ENCODE measurements around the gene GFOD2. TPM values are rescaled to one million over a fixed set of nuclear protein-coding genes. Genes with fewer than 3 reads are reported as not detected.

The GFOD2 gene
- polyA plus RNA-seq, 2 donors, result 36.8 to 49.6 TPM

DNA sequence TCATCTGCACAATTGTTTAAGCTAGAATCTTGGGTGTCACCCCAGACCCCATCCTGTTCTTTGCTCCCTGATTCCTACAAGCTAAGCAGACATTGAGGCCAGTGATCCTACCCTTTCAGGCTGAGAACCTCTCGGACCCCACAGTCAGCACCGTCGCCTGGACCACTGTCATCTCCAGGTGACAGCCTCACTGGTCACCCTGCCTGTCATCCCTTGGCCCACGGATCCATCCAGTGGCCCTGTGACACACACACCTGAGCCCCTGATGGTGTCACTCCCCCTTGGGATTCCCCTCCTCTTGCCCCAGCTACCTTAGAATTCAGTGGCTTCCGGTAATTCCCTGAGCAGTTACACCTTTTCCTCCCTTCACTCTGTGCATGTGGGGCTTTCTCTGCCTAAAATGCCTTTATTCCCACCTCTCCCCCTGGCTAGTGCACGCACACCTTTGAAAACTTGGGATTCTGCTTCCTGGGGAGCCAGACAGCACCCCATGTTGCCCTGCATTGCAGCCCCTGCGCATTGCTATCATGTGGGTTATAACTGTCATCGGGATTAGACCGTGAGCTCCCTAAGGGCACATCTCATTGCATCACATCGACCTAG, 49.5 kb downstream of the GFOD2 start:
- Histone ChIP-seq H3K36me3 (ENCODE audit: control insufficient read depth in 2 of 2, insufficient read depth in 2 of 2, low read length in 1 of 2) (no peaks in the 10 kb centered on the region), H3K9me3 (ENCODE audit: control insufficient read depth in 2 of 2, insufficient read depth in 1 of 2, low read depth in 1 of 2, low read length in 1 of 2) (no peaks in the 10 kb centered on the region), H3K27ac (ENCODE audit: low read depth in 2 of 2, low read length in 1 of 2) (no peak overlapping the region), H3K4me1 (ENCODE audit: control insufficient read depth in 2 of 2, insufficient read depth in 2 of 2, low read length in 1 of 2) (peaks cover 16 to 27% of the 10 kb centered on the region in 2 donors), H3K4me3 (ENCODE audit: low read depth in 1 of 2, low read length in 2 of 2) (no peak overlapping the region), H3K27me3 (ENCODE audit: control insufficient read depth in 1 of 2, insufficient read depth in 2 of 2, low read length in 2 of 2) (no peaks in the 10 kb centered on the region)
- whole genome bisulfite sequencing, 2 donors, result 80 to 83% methylated on average over 10 of the region's 10 CpGs

- Histone ChIP-seq H3K36me3 (ENCODE audit: control insufficient read depth in 2 of 2, insufficient read depth in 2 of 2, low read length in 1 of 2) (no peaks in the 10 kb centered on the region), H3K4me3 (ENCODE audit: low read depth in 1 of 2, low read length in 2 of 2) (no peak overlapping the region), H3K4me1 (ENCODE audit: control insufficient read depth in 2 of 2, insufficient read depth in 2 of 2, low read length in 1 of 2) (peaks cover 16 to 22% of the 10 kb centered on the region in 2 donors), H3K27ac (ENCODE audit: low read depth in 2 of 2, low read length in 1 of 2) (peak overlapping the region in 1 of 2 donors; percentile 83), H3K9me3 (ENCODE audit: control insufficient read depth in 2 of 2, insufficient read depth in 1 of 2, low read depth in 1 of 2, low read length in 1 of 2) (no peaks in the 10 kb centered on the region), H3K27me3 (ENCODE audit: control insufficient read depth in 1 of 2, insufficient read depth in 2 of 2, low read length in 2 of 2) (no peaks in the 10 kb centered on the region)
- WGBS, 2 donors, result 83 to 84% methylated on average over 6 of the region's 6 CpGs
Measured at GRCh38 chr16:67668495-67669157, 50.5 kb downstream of the GFOD2 start.

DNA sequence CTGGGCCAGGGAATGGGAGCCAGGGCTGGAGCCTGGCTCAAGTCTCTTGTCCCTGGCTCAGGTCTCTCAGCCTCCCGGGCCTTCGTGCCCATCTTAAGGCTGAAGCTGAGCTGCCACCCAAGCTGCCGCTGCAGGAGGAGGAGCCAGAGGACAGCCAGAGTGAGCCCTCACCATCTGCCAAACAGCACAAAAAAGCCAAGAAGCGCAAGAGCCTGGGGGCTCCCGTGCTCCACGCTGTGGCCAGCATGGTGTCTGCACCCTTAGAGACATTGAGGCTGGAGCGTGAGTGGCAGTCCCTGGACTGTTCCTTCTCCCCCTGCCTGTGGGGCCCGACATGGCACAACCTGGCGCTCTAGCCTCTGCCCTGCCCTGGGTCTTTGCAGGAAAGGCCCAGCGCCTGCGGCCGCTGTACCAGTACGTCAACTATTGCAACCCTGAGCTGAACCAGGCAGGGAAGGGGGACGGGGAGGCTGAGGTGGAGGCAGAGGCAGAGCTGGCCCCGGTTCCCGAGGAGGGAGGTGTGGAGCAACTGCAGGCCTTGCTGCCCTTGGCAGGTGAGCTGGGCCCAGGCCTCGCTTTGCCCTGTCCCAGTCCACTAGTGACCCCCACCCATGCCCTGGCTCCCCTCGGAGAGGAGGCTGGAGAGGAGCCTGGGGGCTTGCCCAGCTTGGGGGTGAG, 51.2 kb downstream of the GFOD2 start:
- no peaks in the 10 kb centered on the region for H3K9me3 ChIP-seq (ENCODE audit: control insufficient read depth in 2 of 2, insufficient read depth in 1 of 2, low read depth in 1 of 2, low read length in 1 of 2)
- H3K27me3 ChIP-seq (ENCODE audit: control insufficient read depth in 1 of 2, insufficient read depth in 2 of 2, low read length in 2 of 2), result no peaks in the 10 kb centered on the region
- H3K4me1 ChIP-seq (ENCODE audit: control insufficient read depth in 2 of 2, insufficient read depth in 2 of 2, low read length in 1 of 2), result peaks cover 16 to 18% of the 10 kb centered on the region in 2 donors
- H3K4me3 ChIP-seq (ENCODE audit: low read depth in 1 of 2, low read length in 2 of 2), result peak overlapping the region in 1 of 2 donors; percentile 67
- 21 to 22% methylated on average over 18 of the region's 18 CpGs for WGBS, 2 donors
- peak overlapping the region; percentile 76 to 83 for H3K27ac ChIP-seq (ENCODE audit: low read depth in 2 of 2, low read length in 1 of 2)
- peaks cover 0 to 4% of the 10 kb centered on the region in 2 donors for H3K36me3 ChIP-seq (ENCODE audit: control insufficient read depth in 2 of 2, insufficient read depth in 2 of 2, low read length in 1 of 2)

DNA sequence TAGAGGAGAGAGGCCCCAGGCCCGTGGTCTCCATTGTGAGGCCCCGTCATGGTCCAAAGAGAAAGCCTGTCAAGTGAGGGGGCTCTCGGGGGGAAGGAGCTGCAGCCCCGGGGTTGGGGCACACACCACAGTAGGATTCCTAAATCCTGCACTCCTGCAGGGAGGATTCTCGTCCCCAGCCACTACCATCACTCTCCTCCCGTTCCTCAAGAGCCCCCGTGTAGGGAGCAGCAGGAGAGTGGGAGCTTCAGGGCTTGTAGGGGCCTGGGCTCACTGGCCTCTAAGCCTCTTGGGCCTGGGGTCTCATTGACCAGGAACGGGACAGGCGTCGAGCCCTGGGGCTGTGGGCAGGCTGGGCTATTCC, 51.7 kb downstream of the GFOD2 start:
- Histone ChIP-seq H3K4me3 (ENCODE audit: low read depth in 1 of 2, low read length in 2 of 2) (peak overlapping the region; percentile 61 to 67), H3K9me3 (ENCODE audit: control insufficient read depth in 2 of 2, insufficient read depth in 1 of 2, low read depth in 1 of 2, low read length in 1 of 2) (no peaks in the 10 kb centered on the region), H3K27me3 (ENCODE audit: control insufficient read depth in 1 of 2, insufficient read depth in 2 of 2, low read length in 2 of 2) (no peaks in the 10 kb centered on the region)

GRCh38 chr16:67666559-67667452, 52.3 kb downstream of the GFOD2 start, which contains the start of the genes C16orf86 and ENKD1:
TSS of gene C16orf86 (plus strand) at chr16:67666814. CDS start at chr16:67666971, 157 bp downstream.
TSS of gene ENKD1 (minus strand) at chr16:67666750. CDS start at chr16:67666442, 308 bp downstream.
- Histone ChIP-seq H3K27ac (ENCODE audit: low read depth in 2 of 2, low read length in 1 of 2) (peak within 1 kb of the TSS; percentile 76 to 83), H3K9me3 (ENCODE audit: control insufficient read depth in 2 of 2, insufficient read depth in 1 of 2, low read depth in 1 of 2, low read length in 1 of 2) (no peaks in the 10 kb centered on the region), H3K4me3 (ENCODE audit: low read depth in 1 of 2, low read length in 2 of 2) (peak within 1 kb of the TSS; percentile 61 to 67), H3K36me3 (ENCODE audit: control insufficient read depth in 2 of 2, insufficient read depth in 2 of 2, low read length in 1 of 2) (peaks cover 2 to 6% of the 10 kb centered on the region in 2 donors), H3K4me1 (ENCODE audit: control insufficient read depth in 2 of 2, insufficient read depth in 2 of 2, low read length in 1 of 2) (peaks cover 16 to 18% of the 10 kb centered on the region in 2 donors), H3K27me3 (ENCODE audit: control insufficient read depth in 1 of 2, insufficient read depth in 2 of 2, low read length in 2 of 2) (no peaks in the 10 kb centered on the region)
- WGBS, 2 donors, result 6 to 9% methylated on average over 65 to 78 of the region's 78 CpGs

More for the DNA sequence above, 51.7 kb downstream of the GFOD2 start:
- WGBS, 2 donors, result 32 to 38% methylated on average over 10 of the region's 10 CpGs
- H3K27ac ChIP-seq (ENCODE audit: low read depth in 2 of 2, low read length in 1 of 2), result peak overlapping the region; percentile 76 to 83
- H3K36me3 ChIP-seq (ENCODE audit: control insufficient read depth in 2 of 2, insufficient read depth in 2 of 2, low read length in 1 of 2), result peaks cover 0 to 4% of the 10 kb centered on the region in 2 donors
- H3K4me1 ChIP-seq (ENCODE audit: control insufficient read depth in 2 of 2, insufficient read depth in 2 of 2, low read length in 1 of 2), result peaks cover 16 to 18% of the 10 kb centered on the region in 2 donors

- Histone ChIP-seq H3K9me3 (ENCODE audit: control insufficient read depth in 2 of 2, insufficient read depth in 1 of 2, low read depth in 1 of 2, low read length in 1 of 2) (no peaks in the 10 kb centered on the region), H3K4me1 (ENCODE audit: control insufficient read depth in 2 of 2, insufficient read depth in 2 of 2, low read length in 1 of 2) (peaks cover 16 to 24% of the 10 kb centered on the region in 2 donors), H3K4me3 (ENCODE audit: low read depth in 1 of 2, low read length in 2 of 2) (peak overlapping the region; percentile 61 to 67), H3K27ac (ENCODE audit: low read depth in 2 of 2, low read length in 1 of 2) (peak overlapping the region in 1 of 2 donors; percentile 76), H3K36me3 (ENCODE audit: control insufficient read depth in 2 of 2, insufficient read depth in 2 of 2, low read length in 1 of 2) (peaks cover 2 to 6% of the 10 kb centered on the region in 2 donors), H3K27me3 (ENCODE audit: control insufficient read depth in 1 of 2, insufficient read depth in 2 of 2, low read length in 2 of 2) (no peaks in the 10 kb centered on the region)
- 1 to 2% methylated on average over 44 to 46 of the region's 46 CpGs for WGBS, 2 donors
Measured at GRCh38 chr16:67666032-67666551, 53.0 kb downstream of the GFOD2 start.

GRCh38 chr16:67665598-67665997, 53.5 kb downstream of the GFOD2 start:
- WGBS, 2 donors, result 62 to 73% methylated on average over 5 of the region's 5 CpGs

DNA sequence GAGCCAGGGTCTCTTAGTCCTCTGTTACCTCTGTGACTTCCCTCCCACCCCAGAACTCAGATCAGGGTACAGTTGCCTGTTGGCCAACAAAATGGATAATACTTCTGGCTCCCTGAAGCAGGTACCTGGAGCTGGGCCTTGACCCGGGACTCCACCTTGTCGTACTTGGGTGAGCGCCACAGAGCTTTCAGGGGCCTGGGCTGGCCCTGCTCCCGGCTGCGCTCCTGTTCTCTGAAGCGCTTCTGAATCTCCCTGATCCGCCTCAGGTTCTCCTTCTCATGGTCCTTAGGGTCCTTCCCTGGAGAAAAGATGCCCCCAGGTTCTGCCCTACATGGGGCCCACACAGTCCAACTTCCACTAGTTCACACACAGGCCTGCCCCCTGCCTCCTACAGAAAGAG, 54.2 kb downstream of the GFOD2 start:
- Histone ChIP-seq H3K4me1 (ENCODE audit: control insufficient read depth in 2 of 2, insufficient read depth in 2 of 2, low read length in 1 of 2) (peaks cover 16 to 27% of the 10 kb centered on the region in 2 donors), H3K27ac (ENCODE audit: low read depth in 2 of 2, low read length in 1 of 2) (no peak overlapping the region), H3K9me3 (ENCODE audit: control insufficient read depth in 2 of 2, insufficient read depth in 1 of 2, low read depth in 1 of 2, low read length in 1 of 2) (no peaks in the 10 kb centered on the region), H3K27me3 (ENCODE audit: control insufficient read depth in 1 of 2, insufficient read depth in 2 of 2, low read length in 2 of 2) (no peaks in the 10 kb centered on the region), H3K36me3 (ENCODE audit: control insufficient read depth in 2 of 2, insufficient read depth in 2 of 2, low read length in 1 of 2) (peaks cover 2 to 6% of the 10 kb centered on the region in 2 donors), H3K4me3 (ENCODE audit: low read depth in 1 of 2, low read length in 2 of 2) (no peak overlapping the region)
- WGBS, 2 donors, result 82 to 92% methylated on average over 7 of the region's 7 CpGs

More at GRCh38 chr16:67665598-67665997, 53.5 kb downstream of the GFOD2 start:
- Histone ChIP-seq H3K4me1 (ENCODE audit: control insufficient read depth in 2 of 2, insufficient read depth in 2 of 2, low read length in 1 of 2) (peaks cover 16 to 27% of the 10 kb centered on the region in 2 donors), H3K27ac (ENCODE audit: low read depth in 2 of 2, low read length in 1 of 2) (no peak overlapping the region), H3K4me3 (ENCODE audit: low read depth in 1 of 2, low read length in 2 of 2) (peak overlapping the region in 1 of 2 donors; percentile 67), H3K27me3 (ENCODE audit: control insufficient read depth in 1 of 2, insufficient read depth in 2 of 2, low read length in 2 of 2) (no peaks in the 10 kb centered on the region), H3K9me3 (ENCODE audit: control insufficient read depth in 2 of 2, insufficient read depth in 1 of 2, low read depth in 1 of 2, low read length in 1 of 2) (no peaks in the 10 kb centered on the region), H3K36me3 (ENCODE audit: control insufficient read depth in 2 of 2, insufficient read depth in 2 of 2, low read length in 1 of 2) (peaks cover 2 to 6% of the 10 kb centered on the region in 2 donors)

Measured in esophagus (tissue), 2 donors.